HUDEP-2 (cell line): ENCODE measurements around the gene LRCH1.
A peak's percentile ranks its signal among the peaks of the same experiment; 100 is the strongest.

Source experiments
- DNase-seq, 76 experiments: peaks; one replicate each; lab custom pipeline; 2025; ENCODE audit not compliant: unreplicated experiment in 76 of 76; lab: John Stamatoyannopoulos, UW

LRCH1 gene

GRCh38 chr13:46631179-46631542 is 78.2 kb downstream of the LRCH1 start:
- no peak for DNase-seq

- DNase-seq, result no peak
These were observed 79.2 kb downstream of the LRCH1 start for GRCh38 chr13:46632176-46632575.

- no peak for DNase-seq
These were observed 80.4 kb downstream of the LRCH1 start for GRCh38 chr13:46633416-46633815.

DNA sequence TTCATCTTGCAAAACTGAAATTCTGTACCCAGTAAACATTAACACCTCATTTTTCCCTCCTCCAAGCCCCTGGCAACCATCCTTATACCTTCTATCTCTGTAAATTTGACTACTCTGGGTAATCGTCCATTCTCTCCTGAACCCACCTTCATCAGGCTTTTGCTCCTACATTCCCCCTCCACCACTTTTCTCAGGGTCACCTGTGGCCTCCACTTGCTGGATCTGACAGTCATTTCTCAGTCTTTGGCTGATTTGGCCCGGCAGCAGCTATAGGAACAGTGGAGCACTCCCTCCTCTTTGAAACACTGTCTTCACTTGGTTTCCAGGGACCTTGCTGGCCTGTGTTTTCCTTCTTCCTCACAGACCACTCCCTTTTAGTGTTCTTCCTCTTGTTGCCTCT is 83.5 kb downstream of the LRCH1 start:
- no peak for DNase-seq

DNA sequence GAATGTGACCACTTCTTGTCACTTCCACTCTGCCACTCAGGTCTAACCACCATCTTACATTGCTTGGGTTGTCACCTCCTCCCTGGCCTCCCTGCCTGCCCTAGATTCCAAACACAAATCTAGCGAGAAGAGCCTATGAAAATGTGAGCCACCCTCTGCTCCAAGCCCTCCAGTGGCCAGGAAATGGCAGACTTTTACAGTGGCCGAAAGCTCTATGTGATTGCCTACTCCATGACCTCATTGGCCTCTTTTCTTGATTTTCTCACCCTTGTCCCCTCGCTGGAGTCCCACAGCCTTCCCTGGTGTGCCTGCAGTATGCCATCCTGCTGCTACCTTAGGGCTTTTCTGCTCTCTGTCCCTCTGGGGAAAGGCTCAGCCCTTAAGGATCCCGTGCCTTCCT is 84.2 kb downstream of the LRCH1 start:
- no peak for DNase-seq

DNA sequence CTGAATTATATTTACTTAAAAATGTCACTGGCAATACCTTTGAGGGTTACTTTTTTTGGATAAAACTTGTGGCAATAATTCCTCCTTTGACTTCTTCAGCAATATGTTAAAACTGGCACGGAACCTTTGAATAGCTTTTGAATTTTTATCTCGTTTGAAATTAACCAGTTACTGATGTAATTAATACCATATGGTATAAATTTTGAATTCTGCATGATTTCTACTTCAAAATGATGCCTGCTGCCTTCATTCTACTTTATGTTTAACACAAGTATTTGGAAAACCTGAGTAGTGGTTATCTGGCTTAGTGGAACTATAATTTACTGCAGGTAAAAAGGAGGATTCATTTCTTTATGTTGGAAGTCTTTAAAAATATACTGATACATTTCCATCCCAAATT is 85.3 kb downstream of the LRCH1 start:
- no peak for DNase-seq

GRCh38 chr13:46639033-46639981 is 86.3 kb downstream of the LRCH1 start:
- DNase-seq, result no peak

DNA sequence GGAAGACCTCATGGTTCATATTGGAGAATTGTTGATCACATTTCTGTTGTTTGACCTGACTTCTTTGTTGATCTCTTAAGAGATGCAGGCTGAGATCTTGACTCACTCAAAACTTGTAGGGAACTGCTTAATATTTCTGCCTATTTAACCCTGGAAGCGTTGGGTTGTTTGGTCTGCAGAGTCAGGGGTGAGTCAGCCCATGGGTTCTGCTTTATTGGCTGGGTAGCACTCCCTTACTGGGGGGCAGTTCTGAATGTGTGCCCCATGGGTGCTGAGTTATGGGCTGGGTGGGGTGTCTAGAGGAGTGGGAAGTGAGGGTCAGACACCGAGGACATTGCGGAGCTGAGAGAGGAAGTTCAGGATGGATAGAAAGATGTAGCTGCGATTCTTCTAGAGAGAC is 87.9 kb downstream of the LRCH1 start:
- DNase-seq, result no peak

- DNase-seq, result no peak
These were observed 88.5 kb downstream of the LRCH1 start for GRCh38 chr13:46641274-46642081.

DNA sequence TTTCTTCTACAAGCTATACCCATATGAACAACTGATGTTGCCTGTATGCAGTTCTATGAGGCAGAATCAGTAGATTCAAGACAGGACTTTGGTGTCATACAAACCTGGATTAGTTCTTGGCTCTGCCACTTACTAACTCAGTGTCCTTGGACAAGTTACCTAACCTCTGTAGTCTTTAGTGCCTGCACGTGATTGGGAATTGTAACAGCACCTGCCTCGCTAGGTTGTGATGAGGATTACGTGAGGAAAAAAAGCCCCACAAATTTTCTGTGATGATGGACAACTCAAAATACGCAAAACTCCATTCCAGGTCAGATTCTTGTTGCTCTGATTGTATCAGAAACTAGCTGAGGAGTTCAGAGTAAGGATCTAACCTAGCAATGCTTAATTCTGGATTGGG is 89.3 kb downstream of the LRCH1 start:
- DNase-seq, result no peak

DNA sequence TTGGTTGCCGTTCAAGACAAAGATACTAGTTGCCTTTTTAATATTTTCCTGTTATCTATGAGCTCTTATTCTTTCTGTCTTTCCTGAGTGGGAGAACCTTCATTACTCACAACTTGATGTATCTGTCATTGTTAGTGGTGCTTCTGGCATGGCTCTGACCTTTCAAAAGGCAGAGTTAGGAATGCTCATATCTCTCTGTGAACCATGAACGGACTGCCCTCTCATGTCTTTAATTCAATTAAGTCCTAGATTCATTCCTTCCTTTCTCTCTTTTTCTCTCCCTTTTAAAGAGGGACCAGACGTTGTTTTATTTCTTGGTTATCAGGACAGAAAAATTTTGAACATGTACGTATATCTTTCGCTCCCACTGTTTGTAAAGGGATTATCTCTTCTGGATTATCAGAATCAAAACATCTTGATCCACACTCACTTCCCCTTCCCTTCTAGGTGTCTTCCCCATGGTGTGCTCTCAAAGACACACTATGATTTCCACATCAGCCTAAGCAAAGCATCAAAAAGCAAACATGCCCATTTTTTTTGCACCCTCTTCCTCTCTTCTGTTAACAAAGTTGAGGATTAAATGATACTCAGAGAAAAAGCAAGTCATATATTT is 90.3 kb downstream of the LRCH1 start:
- no peak for DNase-seq

GRCh38 chr13:46644816-46645215 is 91.8 kb downstream of the LRCH1 start:
- no peak for DNase-seq

DNA sequence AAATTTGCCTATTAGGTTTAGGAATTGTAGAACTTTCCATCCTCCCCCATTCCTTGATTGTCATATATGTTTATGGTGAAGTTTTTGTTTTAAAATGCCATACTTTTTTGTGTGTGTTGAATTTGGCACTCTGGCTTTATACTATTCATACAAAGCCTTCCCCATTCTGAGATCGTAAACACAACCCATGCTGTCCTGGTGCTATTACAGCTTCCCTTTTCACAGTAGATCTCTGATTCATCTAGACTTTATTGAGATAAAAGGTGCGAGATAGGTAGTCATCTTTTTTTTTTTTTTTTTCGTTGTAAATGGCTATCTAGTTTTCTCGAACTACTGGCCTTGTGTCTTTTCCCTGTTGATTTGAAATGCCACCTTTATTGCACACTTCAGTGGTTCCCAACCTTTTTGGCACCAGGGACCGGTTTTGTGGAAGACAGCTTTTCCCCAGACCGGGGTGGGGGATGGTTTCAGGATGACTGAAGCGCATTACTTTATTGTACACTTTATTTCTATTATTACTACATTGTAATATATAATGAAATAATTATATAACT is 94.6 kb downstream of the LRCH1 start:
- DNase-seq, result no peak

DNA sequence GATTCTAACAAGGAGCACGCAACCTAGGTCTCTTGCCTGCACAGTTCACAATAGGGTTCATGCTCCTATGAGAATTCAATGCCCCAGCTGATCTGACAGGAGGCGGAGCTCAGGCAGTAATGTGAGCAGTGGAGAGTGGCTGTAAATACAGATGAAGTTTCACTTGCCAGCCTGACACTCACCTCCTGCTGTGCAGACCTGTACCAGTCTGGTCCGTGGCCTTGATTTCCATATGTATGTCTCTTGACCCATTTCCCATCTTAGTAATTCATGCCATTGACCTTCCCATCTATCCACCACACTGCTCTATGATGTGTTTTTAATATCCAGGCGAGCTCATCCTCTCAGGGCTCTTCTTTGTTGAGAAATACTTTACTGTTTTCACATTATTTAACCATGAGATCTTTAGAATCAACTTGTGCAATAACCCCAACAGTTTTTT is 95.2 kb downstream of the LRCH1 start:
- DNase-seq, result peak in 27 of 76 experiments; percentile 1 to 45 (median 12)

DNA sequence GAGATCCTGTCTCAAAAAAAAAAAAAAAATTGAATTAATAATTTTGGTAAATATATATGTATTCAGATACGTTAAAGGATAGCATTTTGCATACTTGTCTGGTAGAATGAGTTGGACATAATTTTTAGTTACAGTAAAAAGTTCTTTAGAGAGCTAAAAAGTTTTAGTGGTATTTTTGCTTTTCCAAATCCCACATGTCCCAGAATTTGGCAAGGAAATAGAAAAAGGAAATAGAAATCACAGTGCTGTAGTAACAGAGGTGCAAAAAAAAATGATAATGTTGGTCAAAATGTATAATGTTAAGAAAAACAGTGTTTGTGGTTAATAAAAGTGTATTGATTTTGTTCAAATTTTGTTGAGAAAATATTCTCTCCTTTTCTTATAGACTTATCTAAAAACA is 96.8 kb downstream of the LRCH1 start:
- no peak for DNase-seq

DNA sequence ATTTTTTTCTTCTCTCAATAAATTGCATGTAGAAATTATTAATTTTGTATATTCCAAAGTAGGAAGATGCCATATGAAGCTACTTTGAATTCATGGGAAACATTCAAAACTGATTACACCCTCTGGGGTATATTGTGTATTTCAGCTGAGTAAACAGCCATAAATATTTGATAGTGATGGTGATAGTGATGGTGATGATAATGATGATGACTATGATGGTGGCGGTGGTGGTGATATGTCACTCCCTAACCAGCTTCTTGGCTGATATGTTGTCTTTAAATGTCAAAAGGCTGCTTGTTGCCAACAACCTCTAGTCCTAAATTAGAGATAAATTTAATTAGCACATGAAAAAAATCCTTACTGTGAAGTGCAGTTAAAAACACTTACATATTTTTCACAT is 102.0 kb downstream of the LRCH1 start:
- peak in 1 of 76 experiments; percentile 9 for DNase-seq

- peak in 2 of 76 experiments; percentile 0 to 2 for DNase-seq
These were observed 102.6 kb downstream of the LRCH1 start for GRCh38 chr13:46655377-46656180.

DNA sequence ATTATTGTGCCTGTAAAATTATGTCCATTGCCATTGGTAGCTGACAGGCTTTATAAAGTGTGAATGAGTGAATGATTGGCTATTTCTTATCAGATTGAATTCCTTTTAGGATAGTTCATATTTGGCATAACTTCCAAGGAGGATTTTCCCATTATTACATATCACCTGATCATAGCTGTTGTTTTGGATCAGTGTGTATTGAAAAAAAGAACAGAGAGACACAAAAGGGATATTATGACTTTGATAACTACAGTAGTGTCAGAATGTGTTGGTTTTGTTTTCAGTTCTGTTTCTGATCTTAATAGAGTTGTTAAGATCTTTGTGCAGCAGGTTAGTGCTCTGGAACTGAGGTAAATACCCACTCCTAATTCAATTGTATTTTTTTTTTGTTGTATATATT is 103.8 kb downstream of the LRCH1 start:
- DNase-seq, result no peak

DNA sequence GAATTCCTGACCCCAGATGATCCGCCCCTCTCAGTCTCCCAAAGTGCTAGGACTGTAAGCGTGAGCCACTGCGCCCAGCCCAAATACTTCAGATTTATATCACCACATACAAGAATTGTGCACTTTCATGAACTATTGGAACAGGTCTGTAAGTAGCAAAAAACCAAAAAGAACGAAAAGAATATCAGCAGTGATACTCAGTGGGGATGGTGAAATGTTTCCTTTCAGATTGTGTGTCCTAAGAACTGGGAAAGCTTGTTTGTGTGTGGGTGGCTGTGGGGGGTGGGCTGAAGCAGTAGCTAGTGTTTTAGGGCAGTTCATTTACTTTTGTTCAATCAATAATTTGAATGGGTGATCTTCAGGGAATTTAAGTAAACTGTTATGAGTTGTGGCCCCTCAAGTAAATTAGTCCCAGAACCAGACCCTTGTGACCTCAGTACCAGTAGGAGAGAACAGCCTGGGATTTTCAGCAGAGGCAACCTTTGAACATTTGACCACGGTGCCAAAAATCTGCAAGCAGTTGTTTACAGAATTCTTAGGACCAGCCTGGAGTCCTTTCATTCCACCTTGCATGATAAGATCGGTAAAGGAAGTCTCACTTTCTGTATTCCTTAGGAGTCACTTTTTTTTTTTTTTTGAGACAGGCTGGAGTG is 106.6 kb downstream of the LRCH1 start:
- DNase-seq, result no peak

GRCh38 chr13:46660416-46660815 is 107.4 kb downstream of the LRCH1 start:
- DNase-seq, result no peak
